HepG2 (cell line): ENCODE measurements around the gene SOWAHA. TPM values are rescaled to one million over a fixed set of nuclear protein-coding genes. Genes with fewer than 3 reads are reported as not detected.
A peak's percentile ranks its signal among the peaks of the same experiment; 100 is the strongest.

Source experiments
- ATAC-seq: fragments of 200-7000 bp; cut with Tn5 transposase; 3 replicates; pipeline ENCODE4 v1.9.1; 2020; ENCODE audit warnings: mild to moderate bottlenecking, moderate library complexity
- Bru-seq: library from RNA; stranded (reverse); fragments of 400-500 nt; gene quantifications from one replicate; lab custom pipeline; 2021; lab: Mats Ljungman, UMichigan
- BruChase-seq, 2 experiments: library from RNA; stranded (reverse); fragments of 400-500 nt; gene quantifications; one replicate each; lab custom pipeline; 2021; lab: Mats Ljungman, UMichigan
- BruUV-seq: library from RNA; stranded (reverse); fragments of 400-500 nt; replicated peaks from 2 replicates; lab custom pipeline; 2021; lab: Mats Ljungman, UMichigan
- CTCF ChIA-PET: fragments of 300-600 bp; formaldehyde crosslinking; extraction: SDS; loops from one replicate; lab custom pipeline; 2021; ENCODE audit warnings: low total read pairs, inconsistent platforms, low intra/inter-chr PET ratio; lab: Yijun Ruan, JAX
- POLR2A ChIA-PET: fragments of 350-600 bp; sonication (Branson Sonifier 250); formaldehyde crosslinking; loops from one replicate; lab custom pipeline; 2020; ENCODE audit warnings: antibody characterized with exemption, inconsistent platforms; lab: Yijun Ruan, JAX
- DNase-seq: peaks from one replicate; pipeline ENCODE4 v3.0.0-alpha.2; 2015; ENCODE audit warnings: low spot score
- FAIRE-seq: peaks from 3 replicates; lab custom pipeline; 2011; peaks lifted over from hg19 to GRCh38; lab: Jason Lieb, UNC
- H2AFZ ChIP-seq: one replicate; pipeline ENCODE4 v1.6.1; 2011; ENCODE audit warnings: low read length, inconsistent platforms
- H3K27ac ChIP-seq: fragments of 300-600 bp; 3 replicates; pipeline ENCODE4 v1.8.0; 2011; ENCODE audit warnings: mixed run types, mild to moderate bottlenecking, mixed read lengths, low read length, inconsistent platforms; ENCODE audit not compliant: insufficient read depth; ENCODE audit errors: extremely low read length
- H3K27me3 ChIP-seq, 2 experiments: fragments of 200-600 bp in 1 of 2; 2 replicates in 1 of 2; 3 replicates in 1 of 2; pipeline versions ENCODE4 v1.6.0 to v1.8.0; 2011; ENCODE audit warnings: low read length in 2 of 2, mild to moderate bottlenecking in 2 of 2, moderate library complexity in 2 of 2, inconsistent platforms in 1 of 2; ENCODE audit not compliant: insufficient read depth in 2 of 2, control insufficient read depth in 1 of 2
- H3K36me3 ChIP-seq, 2 experiments: fragments of 200-600 bp in 1 of 2; replicated peaks in 1 of 2; 2 replicates in 1 of 2; 3 replicates in 1 of 2; pipeline versions ENCODE4 v1.5.1 to v1.8.0; 2011; ENCODE audit warnings: low read length in 2 of 2, inconsistent platforms in 1 of 2; ENCODE audit not compliant: insufficient read depth in 2 of 2, control insufficient read depth in 1 of 2
- H3K4me1 ChIP-seq: 2 replicates; pipeline ENCODE4 v1.5.1; 2012; ENCODE audit warnings: low read length, inconsistent platforms; ENCODE audit not compliant: insufficient read depth
- H3K4me2 ChIP-seq: 2 replicates; pipeline ENCODE4 v1.6.0; 2011; ENCODE audit warnings: low read depth, low read length, inconsistent platforms
- H3K4me3 ChIP-seq, 3 experiments: fragments of 200-600 bp in 1 of 3; sonication (generic), shearing (Covaris generic) in 1 of 3; replicated peaks in 1 of 3; 2 replicates each; pipeline ENCODE4 v1.5.1; 2011 to 2016; ENCODE audit warnings: low read length in 3 of 3, inconsistent platforms in 2 of 3, low read depth in 2 of 3, mild to moderate bottlenecking in 2 of 3, control low read depth in 1 of 3, mixed read lengths in 1 of 3; ENCODE audit not compliant: insufficient read depth in 1 of 3
- H3K79me2 ChIP-seq: one replicate; pipeline ENCODE4 v1.6.1; 2011; ENCODE audit warnings: low read length, inconsistent platforms; ENCODE audit not compliant: insufficient read depth
- H3K9ac ChIP-seq: 2 replicates; pipeline ENCODE4 v1.6.0; 2011; ENCODE audit warnings: mild to moderate bottlenecking, low read depth, low read length, inconsistent platforms; ENCODE audit not compliant: insufficient read depth
- H3K9me3 ChIP-seq: 2 replicates; pipeline ENCODE4 v1.5.1; 2012; ENCODE audit warnings: mild to moderate bottlenecking, low read length
- H4K20me1 ChIP-seq: 2 replicates; pipeline ENCODE4 v1.6.0; 2011; ENCODE audit warnings: inconsistent platforms, mild to moderate bottlenecking, low read length, moderate library complexity; ENCODE audit not compliant: insufficient read depth
- HOXA3 ChIP-seq: sonication (generic); formaldehyde crosslinking; IDR thresholded peaks from 2 replicates; pipeline ENCODE4 v1.5.0; 2020; ENCODE audit warnings: missing genetic modification reagents
- NCOA2 ChIP-seq: sonication (generic); formaldehyde crosslinking; IDR thresholded peaks from 2 replicates; pipeline ENCODE4 v1.8.0; 2022; ENCODE audit warnings: inconsistent platforms
- SRSF4 ChIP-seq: fragments of 200-400 bp; formaldehyde crosslinking; IDR thresholded peaks from one replicate; pipeline ENCODE4 v1.6.1; 2018; ENCODE audit warnings: mild to moderate bottlenecking, low read depth, low read length, moderate library complexity; ENCODE audit not compliant: poor library complexity, severe bottlenecking
- YEATS4 ChIP-seq: sonication (generic); formaldehyde crosslinking; IDR thresholded peaks from 2 replicates; pipeline ENCODE4 v1.4.0; 2020; ENCODE audit warnings: missing genetic modification reagents, borderline replicate concordance
- ZNF24 ChIP-seq: fragments of 450-650 bp; IDR thresholded peaks from 2 replicates; pipeline ENCODE4 v1.6.1; 2017; ENCODE audit warnings: antibody characterized with exemption, mild to moderate bottlenecking
- WGBS: methylation state at CpG from one replicate; pipeline ENCODE4 v1.1.6; 2017; ENCODE audit warnings: low lambda C conversion rate; 5-methylcytosine and 5-hydroxymethylcytosine counted together
- in situ Hi-C: cut with HindIII; loops from 2 replicates; pipeline ENCODE4 v1.10.0; 2017; ENCODE audit warnings: low pct_unique_long_range_greater_than_20kb; ENCODE audit not compliant: extremely low pct_ligation_motif_present
- intact Hi-C: fragments of 100-400 bp; cut with micrococcal nuclease; formaldehyde crosslinking; loops from one replicate; pipeline ENCODE4 v1.10.0; 2022; ENCODE audit not compliant: unreplicated experiment
- long read RNA-seq, 2 experiments: library from RNA in 1 of 2; library from polyadenylated mRNA in 1 of 2; stranded (forward) in 1 of 2; unstranded in 1 of 2; transcript quantifications; one replicate each; pipeline ENCODE4 v2.0.0, GENCODE V29; 2019 to 2022
- polyA minus RNA-seq, 3 experiments: library from RNA; depleted of rRNA, polyadenylated mRNA; stranded (reverse); fragments of >200 nt; gene quantifications; 2 replicates each; pipeline ENCODE4 v1.2.3, GENCODE V29; 2011; ENCODE audit warnings: low replicate concordance in 1 of 3
- polyA plus RNA-seq, 8 experiments: library from polyadenylated mRNA; depleted of rRNA in 3 of 8; stranded (reverse) in 7 of 8; unstranded in 1 of 8; fragments of >200 nt; fragmentation: Illumina TruSeq in 4 of 8; extraction: Trizol in 4 of 8; gene quantifications; 2 replicates each; pipeline versions ENCODE4 v1.2.1 to v1.2.3, GENCODE V29; 2011 to 2016; ENCODE audit warnings: low read depth in 4 of 8, missing spikeins in 1 of 8, mixed read lengths in 1 of 8; ENCODE audit not compliant: insufficient read depth in 1 of 8
- total RNA-seq, 5 experiments: library from RNA; depleted of rRNA; stranded (reverse); fragments of >200 nt; fragmentation: Illumina TruSeq; extraction: Trizol; gene quantifications; 2 replicates each; pipeline ENCODE4 v1.2.3, GENCODE V29; 2016; ENCODE audit warnings: low read depth in 1 of 5
- TF ChIP-seq, protein P1 (sequence below): sonication (generic); formaldehyde crosslinking; IDR thresholded peaks from 2 replicates; pipeline ENCODE4 v1.4.0; 2020; ENCODE audit warnings: missing genetic modification reagents
- TF ChIP-seq, protein P2 (sequence below): sonication (generic); formaldehyde crosslinking; IDR thresholded peaks from 2 replicates; pipeline ENCODE4 v1.9.0; 2022; ENCODE audit warnings: missing genetic modification reagents, mild to moderate bottlenecking, borderline replicate concordance
- TF ChIP-seq, protein P3 (sequence below): sonication (generic); formaldehyde crosslinking; IDR thresholded peaks from 2 replicates; pipeline ENCODE4 v1.5.1; 2020; ENCODE audit warnings: mild to moderate bottlenecking, missing genetic modification reagents, moderate library complexity

The SOWAHA gene
- total RNA-seq (2016; rRNA removed; fragmentation: Illumina TruSeq; extraction: Trizol) (1.9 and 2.0 TPM in 2 replicates), polyA plus RNA-seq (2011; rRNA removed) (0.82 and 0.95 TPM in 2 replicates), polyA minus RNA-seq (2011; rRNA and poly(A)+ RNA removed; ENCODE audit: low replicate concordance) (2.2 TPM in 1 of 2 replicates, not detected in the other), Bru-seq, nascent RNA (percentile 46 among the genes with signal in this experiment), BruChase-seq, experiment 1, labeled RNA remaining after a 6-hour chase (percentile 77 among the genes with signal in this experiment), BruChase-seq, experiment 2, labeled RNA remaining after a 2-hour chase (percentile 67 among the genes with signal in this experiment)
- total RNA-seq (2016; cell fraction: cytosol; rRNA removed; fragmentation: Illumina TruSeq; extraction: Trizol; ENCODE audit: low read depth), result 0.35 and 0.40 TPM in 2 replicates
- total RNA-seq (2016; cell fraction: insoluble cytoplasmic fraction; rRNA removed; fragmentation: Illumina TruSeq; extraction: Trizol), result 2.0 and 2.2 TPM in 2 replicates
- total RNA-seq (2016; cell fraction: membrane; rRNA removed; fragmentation: Illumina TruSeq; extraction: Trizol), result 1.4 and 1.6 TPM in 2 replicates
- total RNA-seq (2016; cell fraction: nucleus; rRNA removed; fragmentation: Illumina TruSeq; extraction: Trizol), result 1.1 and 1.6 TPM in 2 replicates
- 0.88 and 1.0 TPM in 2 replicates for polyA plus RNA-seq (2011; cell fraction: cytosol; rRNA removed)
- 0.57 and 0.77 TPM in 2 replicates for polyA plus RNA-seq (2011; cell fraction: nucleus; rRNA removed)
- polyA plus RNA-seq (2012), result 0.73 and 0.79 TPM in 2 replicates
- 0.28 and 0.41 TPM in 2 replicates for polyA plus RNA-seq (2016; cell fraction: cytosol; fragmentation: Illumina TruSeq; extraction: Trizol; ENCODE audit: low read depth)
- 2.7 and 2.9 TPM in 2 replicates for polyA plus RNA-seq (2016; cell fraction: insoluble cytoplasmic fraction; fragmentation: Illumina TruSeq; extraction: Trizol; ENCODE audit: low read depth)
- polyA plus RNA-seq (2016; cell fraction: membrane; fragmentation: Illumina TruSeq; extraction: Trizol; ENCODE audit: low read depth), result 1.2 and 1.3 TPM in 2 replicates
- polyA plus RNA-seq (2016; cell fraction: nucleus; fragmentation: Illumina TruSeq; extraction: Trizol; ENCODE audit: insufficient read depth, low read depth), result 1.7 and 1.8 TPM in 2 replicates
- 0.49 and 1.1 TPM in 2 replicates for polyA minus RNA-seq (2011; cell fraction: cytosol; rRNA and poly(A)+ RNA removed)
- polyA minus RNA-seq (2011; cell fraction: nucleus; rRNA and poly(A)+ RNA removed), result 0.62 and 0.64 TPM in 2 replicates
- long read RNA-seq, experiment 1, partial matches to known transcripts, result 0 of 3 reads
- long read RNA-seq, experiment 1, other reads (novel, unspliced or antisense), result 0 of 3 reads
- long read RNA-seq, experiment 2, partial matches to known transcripts, result 0 of 4 reads
- long read RNA-seq, experiment 2, other reads (novel, unspliced or antisense), result 0 of 4 reads

DNA sequence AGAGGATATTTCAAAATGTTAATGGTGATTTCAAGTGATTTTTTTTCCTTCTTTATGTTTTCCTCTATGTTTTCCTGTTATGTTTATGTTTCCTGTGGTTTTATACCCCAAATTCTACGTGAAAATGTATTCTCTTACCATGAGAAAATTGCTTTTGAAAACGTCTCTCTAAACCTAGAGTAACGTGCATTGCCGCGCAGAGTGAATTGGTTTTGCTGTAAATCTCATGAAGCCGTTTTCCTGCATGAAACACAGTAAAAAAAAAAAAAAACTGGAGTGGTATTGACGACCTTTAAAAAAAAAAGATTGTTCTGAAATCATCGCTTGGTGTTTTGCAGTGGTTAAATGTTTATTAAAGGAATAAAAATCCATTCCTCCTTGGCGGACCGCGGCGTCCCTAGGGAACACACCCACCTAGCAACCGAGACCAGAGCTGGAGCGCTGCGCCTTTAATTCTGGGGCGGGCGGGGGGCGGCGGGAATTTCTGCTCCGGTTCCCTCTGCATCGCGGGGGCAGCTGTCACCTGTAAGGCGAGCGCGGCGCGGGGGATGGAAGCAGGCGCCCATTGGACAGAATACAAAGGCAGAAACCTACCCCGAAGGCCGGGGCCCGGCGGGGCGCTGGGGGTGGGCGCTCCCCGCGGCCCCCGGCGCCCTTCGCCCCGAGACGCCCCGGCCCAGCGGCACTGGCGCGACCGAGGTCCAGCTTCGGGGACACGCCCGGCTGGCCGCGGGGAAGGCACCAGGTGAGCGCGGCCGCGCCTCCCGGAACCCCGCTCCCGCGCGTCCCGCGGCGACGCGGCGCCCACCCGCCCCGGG is at the start of gene SOWAHA:
Gene SOWAHA (plus strand): TSS at position 522 of the 818 bp plus-strand sequence. CDS start 320 bp downstream, outside the sequence.
- peak; percentile 42 for FAIRE-seq
- BruUV-seq, result no TSS peak
- peak within 1 kb of the TSS; percentile 71 for H3K4me2 ChIP-seq
- POLR2A ChIA-PET, result interaction anchor here (0.7 kb wide), 3 partner anchors 11 to 98 kb away, joined by 3 to 5 read pairs (median 3); no protein-coding TSS in a partner anchor
- no peaks in the 10 kb centered on the region for H3K79me2 ChIP-seq
- H3K9me3 ChIP-seq, result no peaks in the 10 kb centered on the region
- H2AFZ ChIP-seq, result peak within 1 kb of the TSS; percentile 84
- H3K9ac ChIP-seq, result peak within 1 kb of the TSS; percentile 54
- H3K27ac ChIP-seq, result no peak within 1 kb of the TSS
- H3K36me3 ChIP-seq, result no peaks in the 10 kb centered on the region
- no peak for DNase-seq
- no peaks in the 10 kb centered on the region for H4K20me1 ChIP-seq
- intact Hi-C loops (no loop called here), in situ Hi-C loops (no loop called here)
- CTCF ChIA-PET, result no interaction called here
- no peaks in the 10 kb centered on the region for H3K27me3 ChIP-seq
- WGBS, result 12% methylated on average over 17 of the region's 68 CpGs
- H3K4me3 ChIP-seq, result peak within 1 kb of the TSS; percentile 45 to 63 (median 47)
- H3K4me1 ChIP-seq, result peaks cover 69% of the 10 kb centered on the region
- peak; percentile 63 for ATAC-seq
- TF ChIP-seq, protein P1, sequence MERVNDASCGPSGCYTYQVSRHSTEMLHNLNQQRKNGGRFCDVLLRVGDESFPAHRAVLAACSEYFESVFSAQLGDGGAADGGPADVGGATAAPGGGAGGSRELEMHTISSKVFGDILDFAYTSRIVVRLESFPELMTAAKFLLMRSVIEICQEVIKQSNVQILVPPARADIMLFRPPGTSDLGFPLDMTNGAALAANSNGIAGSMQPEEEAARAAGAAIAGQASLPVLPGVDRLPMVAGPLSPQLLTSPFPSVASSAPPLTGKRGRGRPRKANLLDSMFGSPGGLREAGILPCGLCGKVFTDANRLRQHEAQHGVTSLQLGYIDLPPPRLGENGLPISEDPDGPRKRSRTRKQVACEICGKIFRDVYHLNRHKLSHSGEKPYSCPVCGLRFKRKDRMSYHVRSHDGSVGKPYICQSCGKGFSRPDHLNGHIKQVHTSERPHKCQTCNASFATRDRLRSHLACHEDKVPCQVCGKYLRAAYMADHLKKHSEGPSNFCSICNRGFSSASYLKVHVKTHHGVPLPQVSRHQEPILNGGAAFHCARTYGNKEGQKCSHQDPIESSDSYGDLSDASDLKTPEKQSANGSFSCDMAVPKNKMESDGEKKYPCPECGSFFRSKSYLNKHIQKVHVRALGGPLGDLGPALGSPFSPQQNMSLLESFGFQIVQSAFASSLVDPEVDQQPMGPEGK (CRISPR knock-in tag), result peak; percentile 77
- TF ChIP-seq HOXA3 (CRISPR knock-in tag) (0 out of 2 replicates have a peak, but pooled peaks have one; percentile 36), SRSF4 (no peak), YEATS4 (CRISPR knock-in tag) (peak; percentile 28; the same call in 1 of the 2 replicates), ZNF24 (no peak), NCOA2 (CRISPR knock-in tag) (no peak)
- TF ChIP-seq, protein P2, sequence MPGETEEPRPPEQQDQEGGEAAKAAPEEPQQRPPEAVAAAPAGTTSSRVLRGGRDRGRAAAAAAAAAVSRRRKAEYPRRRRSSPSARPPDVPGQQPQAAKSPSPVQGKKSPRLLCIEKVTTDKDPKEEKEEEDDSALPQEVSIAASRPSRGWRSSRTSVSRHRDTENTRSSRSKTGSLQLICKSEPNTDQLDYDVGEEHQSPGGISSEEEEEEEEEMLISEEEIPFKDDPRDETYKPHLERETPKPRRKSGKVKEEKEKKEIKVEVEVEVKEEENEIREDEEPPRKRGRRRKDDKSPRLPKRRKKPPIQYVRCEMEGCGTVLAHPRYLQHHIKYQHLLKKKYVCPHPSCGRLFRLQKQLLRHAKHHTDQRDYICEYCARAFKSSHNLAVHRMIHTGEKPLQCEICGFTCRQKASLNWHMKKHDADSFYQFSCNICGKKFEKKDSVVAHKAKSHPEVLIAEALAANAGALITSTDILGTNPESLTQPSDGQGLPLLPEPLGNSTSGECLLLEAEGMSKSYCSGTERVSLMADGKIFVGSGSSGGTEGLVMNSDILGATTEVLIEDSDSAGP (CRISPR knock-in tag), result peak; percentile 98
- TF ChIP-seq, protein P3, sequence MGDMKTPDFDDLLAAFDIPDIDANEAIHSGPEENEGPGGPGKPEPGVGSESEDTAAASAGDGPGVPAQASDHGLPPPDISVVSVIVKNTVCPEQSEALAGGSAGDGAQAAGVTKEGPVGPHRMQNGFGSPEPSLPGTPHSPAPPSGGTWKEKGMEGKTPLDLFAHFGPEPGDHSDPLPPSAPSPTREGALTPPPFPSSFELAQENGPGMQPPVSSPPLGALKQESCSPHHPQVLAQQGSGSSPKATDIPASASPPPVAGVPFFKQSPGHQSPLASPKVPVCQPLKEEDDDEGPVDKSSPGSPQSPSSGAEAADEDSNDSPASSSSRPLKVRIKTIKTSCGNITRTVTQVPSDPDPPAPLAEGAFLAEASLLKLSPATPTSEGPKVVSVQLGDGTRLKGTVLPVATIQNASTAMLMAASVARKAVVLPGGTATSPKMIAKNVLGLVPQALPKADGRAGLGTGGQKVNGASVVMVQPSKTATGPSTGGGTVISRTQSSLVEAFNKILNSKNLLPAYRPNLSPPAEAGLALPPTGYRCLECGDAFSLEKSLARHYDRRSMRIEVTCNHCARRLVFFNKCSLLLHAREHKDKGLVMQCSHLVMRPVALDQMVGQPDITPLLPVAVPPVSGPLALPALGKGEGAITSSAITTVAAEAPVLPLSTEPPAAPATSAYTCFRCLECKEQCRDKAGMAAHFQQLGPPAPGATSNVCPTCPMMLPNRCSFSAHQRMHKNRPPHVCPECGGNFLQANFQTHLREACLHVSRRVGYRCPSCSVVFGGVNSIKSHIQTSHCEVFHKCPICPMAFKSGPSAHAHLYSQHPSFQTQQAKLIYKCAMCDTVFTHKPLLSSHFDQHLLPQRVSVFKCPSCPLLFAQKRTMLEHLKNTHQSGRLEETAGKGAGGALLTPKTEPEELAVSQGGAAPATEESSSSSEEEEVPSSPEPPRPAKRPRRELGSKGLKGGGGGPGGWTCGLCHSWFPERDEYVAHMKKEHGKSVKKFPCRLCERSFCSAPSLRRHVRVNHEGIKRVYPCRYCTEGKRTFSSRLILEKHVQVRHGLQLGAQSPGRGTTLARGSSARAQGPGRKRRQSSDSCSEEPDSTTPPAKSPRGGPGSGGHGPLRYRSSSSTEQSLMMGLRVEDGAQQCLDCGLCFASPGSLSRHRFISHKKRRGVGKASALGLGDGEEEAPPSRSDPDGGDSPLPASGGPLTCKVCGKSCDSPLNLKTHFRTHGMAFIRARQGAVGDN, result peak; percentile 47
